MM.1S (cell line): ENCODE results near the gene C2CD4C.

Source experiments
- EZH2 ChIP-seq: fragments of 300-600 bp; sonication (generic); optimal IDR thresholded peaks from 2 replicates; pipeline ENCODE3; 2017; ENCODE audit warnings: low read depth, mild to moderate bottlenecking, antibody characterized with exemption, low read length, mixed read lengths
- EZH2phosphoT487 ChIP-seq: fragments of 300-600 bp; sonication (generic); IDR thresholded peaks from 2 replicates; pipeline ENCODE4 v1.6.1; 2018; ENCODE audit warnings: antibody characterized with exemption, low read length
- TF ChIP-seq, protein P1 (sequence below): fragments of 300-600 bp; sonication (generic); IDR thresholded peaks from 2 replicates; pipeline ENCODE4 v1.5.1; 2016; ENCODE audit warnings: antibody characterized with exemption, low read length, mixed read lengths

DNA sequence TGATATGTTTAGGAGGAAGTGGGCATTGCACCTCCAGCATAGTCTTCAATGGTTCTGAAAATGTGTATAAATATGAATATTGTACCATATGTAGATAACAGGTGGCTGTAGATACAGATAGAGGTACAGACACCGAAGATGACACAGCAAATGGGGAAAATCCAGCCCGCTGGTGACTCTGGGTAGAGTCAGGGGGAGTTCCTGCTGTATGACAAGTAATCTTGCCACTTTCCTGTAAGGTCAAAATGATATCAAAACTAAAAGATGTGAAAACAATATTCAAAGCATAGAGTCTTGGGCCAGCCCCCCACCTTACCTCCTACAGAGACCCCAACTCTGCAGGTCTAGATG is 17.8 kb downstream of the C2CD4C start:
- TF ChIP-seq, protein P1, sequence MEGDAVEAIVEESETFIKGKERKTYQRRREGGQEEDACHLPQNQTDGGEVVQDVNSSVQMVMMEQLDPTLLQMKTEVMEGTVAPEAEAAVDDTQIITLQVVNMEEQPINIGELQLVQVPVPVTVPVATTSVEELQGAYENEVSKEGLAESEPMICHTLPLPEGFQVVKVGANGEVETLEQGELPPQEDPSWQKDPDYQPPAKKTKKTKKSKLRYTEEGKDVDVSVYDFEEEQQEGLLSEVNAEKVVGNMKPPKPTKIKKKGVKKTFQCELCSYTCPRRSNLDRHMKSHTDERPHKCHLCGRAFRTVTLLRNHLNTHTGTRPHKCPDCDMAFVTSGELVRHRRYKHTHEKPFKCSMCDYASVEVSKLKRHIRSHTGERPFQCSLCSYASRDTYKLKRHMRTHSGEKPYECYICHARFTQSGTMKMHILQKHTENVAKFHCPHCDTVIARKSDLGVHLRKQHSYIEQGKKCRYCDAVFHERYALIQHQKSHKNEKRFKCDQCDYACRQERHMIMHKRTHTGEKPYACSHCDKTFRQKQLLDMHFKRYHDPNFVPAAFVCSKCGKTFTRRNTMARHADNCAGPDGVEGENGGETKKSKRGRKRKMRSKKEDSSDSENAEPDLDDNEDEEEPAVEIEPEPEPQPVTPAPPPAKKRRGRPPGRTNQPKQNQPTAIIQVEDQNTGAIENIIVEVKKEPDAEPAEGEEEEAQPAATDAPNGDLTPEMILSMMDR = no peak
- no peak for TF ChIP-seq EZH2phosphoT487
- no peak for TF ChIP-seq EZH2
